Activated T-cell treated with anti-CD3 and anti-CD28 coated beads, Interleukin-2, amount 50 U/mL, for 72 hours (primary cell): ENCODE data around the gene DPH7. TPM values are rescaled to one million over a fixed set of nuclear protein-coding genes. Genes with fewer than 3 reads are reported as not detected.
"Not testable (repeated sequence)": the region's sequence is repeated elsewhere in the genome, so short reads cannot be mapped to it uniquely, and the experiment has no call there.

ENCODE experiments used
- ATAC-seq, 2 donors: fragments of 150-1000 bp; cut with Tn5 transposase; replicated peaks in 1 of 2; 2 replicates each; pipeline ENCODE4 v1.10.0; 2021; ENCODE audit warnings: moderate library complexity in 2 of 2, mild to moderate bottlenecking in 1 of 2
- DNase-seq, 2 donors: peaks; one replicate each; pipeline ENCODE4 v3.0.0; 2021 to 2022; ENCODE audit warnings: mixed read lengths in 1 of 2
- H3K27ac Mint-ChIP-seq: one replicate; pipeline ENCODE4 v1.8.0; 2022; ENCODE audit warnings: mild to moderate bottlenecking, moderate library complexity, mixed read lengths
- H3K27me3 Mint-ChIP-seq: one replicate; pipeline ENCODE4 v1.8.0; 2022; ENCODE audit warnings: low read depth, mixed read lengths
- H3K36me3 Mint-ChIP-seq, 2 donors: one replicate each; pipeline ENCODE4 v1.8.0; 2022; ENCODE audit warnings: mixed read lengths in 2 of 2, mild to moderate bottlenecking in 1 of 2; ENCODE audit not compliant: insufficient read depth in 2 of 2
- H3K4me1 Mint-ChIP-seq: one replicate; pipeline ENCODE4 v1.8.0; 2022; ENCODE audit warnings: low read depth, mixed read lengths
- H3K4me3 Mint-ChIP-seq, 2 donors: one replicate each; pipeline ENCODE4 v1.8.0; 2022; ENCODE audit warnings: mild to moderate bottlenecking in 2 of 2, mixed read lengths in 2 of 2, moderate library complexity in 2 of 2
- H3K9me3 Mint-ChIP-seq, 2 donors: one replicate each; pipeline ENCODE4 v1.8.0; 2022; ENCODE audit warnings: mixed read lengths in 2 of 2
- total RNA-seq, 2 donors: library from RNA; stranded (reverse); gene quantifications; one replicate each; pipeline ENCODE4 v1.2.3, GENCODE V29; 2022

The DPH7 gene
- total RNA-seq, 2 donors from 2014 or later = 32.8 to 41.9 TPM

DNA sequence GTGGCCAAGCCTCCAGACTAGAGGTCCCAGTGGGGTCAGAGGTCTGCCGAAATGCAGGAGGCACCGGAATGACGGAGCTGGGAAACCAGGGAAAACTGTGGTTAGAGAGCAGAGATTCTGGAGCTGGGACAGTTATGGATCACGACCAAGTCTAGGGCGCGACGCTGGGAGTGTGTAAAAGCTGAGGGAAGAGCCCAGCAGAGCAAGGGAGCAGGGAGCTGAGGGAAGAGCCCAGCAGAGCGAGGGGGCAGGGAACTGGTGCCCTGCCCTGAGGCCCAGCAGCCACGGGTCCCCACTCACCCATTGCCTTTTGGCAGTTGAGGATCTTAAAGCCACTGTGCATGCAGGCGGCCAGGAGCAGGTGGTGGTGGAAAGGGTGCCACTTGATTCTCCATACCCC lies 14.6 kb downstream of the DPH7 start:
- no peak overlapping the region for H3K4me3 Mint-ChIP-seq
- no peaks in the 10 kb centered on the region for H3K27me3 Mint-ChIP-seq
- peaks cover 5% of the 10 kb centered on the region for H3K4me1 Mint-ChIP-seq
- DNase-seq = no peak
- peak overlapping the region; percentile 82 for H3K27ac Mint-ChIP-seq
- no peaks in the 10 kb centered on the region for H3K9me3 Mint-ChIP-seq
- no peak for ATAC-seq
- H3K36me3 Mint-ChIP-seq = peaks cover 7 to 15% of the 10 kb centered on the region in 2 donors

GRCh38 chr9:137558127-137558526 lies 20.6 kb downstream of the DPH7 start:
- DNase-seq = no peak
- H3K27ac Mint-ChIP-seq = no peak overlapping the region
- H3K9me3 Mint-ChIP-seq = no peaks in the 10 kb centered on the region
- ATAC-seq = no peak
- H3K4me1 Mint-ChIP-seq = peaks cover 3% of the 10 kb centered on the region
- no peak overlapping the region for H3K4me3 Mint-ChIP-seq
- H3K36me3 Mint-ChIP-seq = peaks cover 6 to 10% of the 10 kb centered on the region in 2 donors
- H3K27me3 Mint-ChIP-seq = no peaks in the 10 kb centered on the region

- no peak for DNase-seq
- no peak overlapping the region for H3K4me3 Mint-ChIP-seq
- no peaks in the 10 kb centered on the region for H3K9me3 Mint-ChIP-seq
- peaks cover 6 to 9% of the 10 kb centered on the region in 2 donors for H3K36me3 Mint-ChIP-seq
- H3K4me1 Mint-ChIP-seq = peaks cover 13% of the 10 kb centered on the region
- no peaks in the 10 kb centered on the region for H3K27me3 Mint-ChIP-seq
- no peak for ATAC-seq
- no peak overlapping the region for H3K27ac Mint-ChIP-seq
Measured at GRCh38 chr9:137556069-137556838, 22.5 kb downstream of the DPH7 start.

DNA sequence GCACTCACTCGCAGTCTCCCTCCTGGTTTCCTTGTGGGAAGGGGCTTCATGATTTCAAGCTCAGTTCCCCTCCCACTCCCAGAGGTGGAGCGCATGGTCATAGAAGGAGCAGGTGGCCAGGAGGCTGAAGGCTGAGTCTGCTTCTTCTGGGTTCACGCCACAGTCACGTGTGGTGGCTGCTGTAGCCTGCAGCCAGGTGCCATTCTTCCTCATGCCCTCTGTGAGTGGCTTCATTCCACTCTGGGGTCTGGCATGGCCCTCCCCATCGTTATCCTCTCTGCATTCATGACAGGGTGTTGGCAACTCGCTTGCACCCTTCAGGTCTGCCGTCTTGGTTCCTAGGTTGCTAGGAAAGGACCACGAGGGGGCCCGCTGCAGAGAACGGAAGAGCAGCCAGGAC lies 23.5 kb downstream of the DPH7 start:
- H3K4me3 Mint-ChIP-seq = no peak overlapping the region
- peak overlapping the region; percentile 4 for H3K27ac Mint-ChIP-seq
- H3K4me1 Mint-ChIP-seq = peaks cover 15% of the 10 kb centered on the region

GRCh38 chr9:137554349-137554748 lies 24.4 kb downstream of the DPH7 start:
- Mint-ChIP-seq H3K4me3 (no peak overlapping the region), H3K36me3 (peaks cover 6% of the 10 kb centered on the region in 2 donors), H3K9me3 (no peaks in the 10 kb centered on the region), H3K4me1 (peaks cover 21% of the 10 kb centered on the region), H3K27ac (no peak overlapping the region), H3K27me3 (no peaks in the 10 kb centered on the region)
- ATAC-seq (no peak), DNase-seq (no peak)

More for the DNA sequence above, 23.5 kb downstream of the DPH7 start:
- peaks cover 8 to 9% of the 10 kb centered on the region in 2 donors for H3K36me3 Mint-ChIP-seq
- no peaks in the 10 kb centered on the region for H3K27me3 Mint-ChIP-seq
- H3K9me3 Mint-ChIP-seq = no peaks in the 10 kb centered on the region
- DNase-seq (no peak), ATAC-seq (no peak)

DNA sequence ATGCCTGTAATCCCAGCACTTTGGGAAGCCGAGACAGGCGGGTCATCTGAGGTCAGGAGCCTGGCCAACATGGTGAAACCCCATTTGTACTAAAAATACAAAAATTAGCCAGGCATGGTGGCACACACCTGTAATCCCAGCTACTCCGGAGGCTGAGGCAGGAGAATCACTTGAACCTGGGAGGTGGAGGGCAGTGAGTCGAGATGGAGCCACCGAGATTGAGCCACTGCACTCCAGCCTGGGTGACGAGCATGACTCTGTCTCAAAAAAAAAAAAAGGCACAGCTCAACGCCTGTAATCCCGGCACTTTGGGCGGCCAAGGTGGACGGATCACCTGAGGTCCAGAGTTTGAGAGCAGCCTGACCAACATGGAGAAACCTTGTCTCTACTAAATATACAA lies 25.1 kb downstream of the DPH7 start:
- ATAC-seq, DNase-seq, H3K9me3 Mint-ChIP-seq, H3K4me3 Mint-ChIP-seq, H3K27ac Mint-ChIP-seq, H3K36me3 Mint-ChIP-seq, H3K27me3 Mint-ChIP-seq: not testable (repeated sequence)
- peaks cover 21% of the 10 kb centered on the region for H3K4me1 Mint-ChIP-seq

DNA sequence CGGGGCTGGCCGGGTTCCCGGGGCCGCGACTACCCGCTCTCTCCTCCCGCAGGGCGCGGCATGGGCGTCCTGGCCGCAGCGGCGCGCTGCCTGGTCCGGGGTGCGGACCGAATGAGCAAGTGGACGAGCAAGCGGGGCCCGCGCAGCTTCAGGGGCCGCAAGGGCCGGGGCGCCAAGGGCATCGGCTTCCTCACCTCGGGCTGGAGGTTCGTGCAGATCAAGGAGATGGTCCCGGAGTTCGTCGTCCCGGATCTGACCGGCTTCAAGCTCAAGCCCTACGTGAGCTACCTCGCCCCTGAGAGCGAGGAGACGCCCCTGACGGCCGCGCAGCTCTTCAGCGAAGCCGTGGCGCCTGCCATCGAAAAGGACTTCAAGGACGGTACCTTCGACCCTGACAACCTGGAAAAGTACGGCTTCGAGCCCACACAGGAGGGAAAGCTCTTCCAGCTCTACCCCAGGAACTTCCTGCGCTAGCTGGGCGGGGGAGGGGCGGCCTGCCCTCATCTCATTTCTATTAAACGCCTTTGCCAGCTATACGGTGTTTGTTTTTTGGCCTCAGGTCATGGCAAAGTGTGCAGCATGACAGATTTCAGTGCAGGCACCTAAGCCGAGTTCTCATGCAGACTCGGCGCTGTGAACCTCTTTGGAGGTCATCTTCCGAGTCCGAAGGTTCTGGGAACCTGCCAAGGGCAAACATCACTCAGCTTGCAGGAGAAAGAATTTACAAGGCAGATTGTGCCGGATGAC lies 26.5 kb downstream of the DPH7 start:
- DNase-seq = peak in 1 of 2 donors; percentile 36
- Mint-ChIP-seq H3K27ac (peak overlapping the region; percentile 44), H3K27me3 (no peaks in the 10 kb centered on the region), H3K36me3 (peaks cover 6% of the 10 kb centered on the region in 2 donors), H3K9me3 (no peaks in the 10 kb centered on the region), H3K4me1 (peaks cover 21% of the 10 kb centered on the region), H3K4me3 (peak overlapping the region; percentile 87 to 90)
- peak; percentile 12 to 14 for ATAC-seq

DNA sequence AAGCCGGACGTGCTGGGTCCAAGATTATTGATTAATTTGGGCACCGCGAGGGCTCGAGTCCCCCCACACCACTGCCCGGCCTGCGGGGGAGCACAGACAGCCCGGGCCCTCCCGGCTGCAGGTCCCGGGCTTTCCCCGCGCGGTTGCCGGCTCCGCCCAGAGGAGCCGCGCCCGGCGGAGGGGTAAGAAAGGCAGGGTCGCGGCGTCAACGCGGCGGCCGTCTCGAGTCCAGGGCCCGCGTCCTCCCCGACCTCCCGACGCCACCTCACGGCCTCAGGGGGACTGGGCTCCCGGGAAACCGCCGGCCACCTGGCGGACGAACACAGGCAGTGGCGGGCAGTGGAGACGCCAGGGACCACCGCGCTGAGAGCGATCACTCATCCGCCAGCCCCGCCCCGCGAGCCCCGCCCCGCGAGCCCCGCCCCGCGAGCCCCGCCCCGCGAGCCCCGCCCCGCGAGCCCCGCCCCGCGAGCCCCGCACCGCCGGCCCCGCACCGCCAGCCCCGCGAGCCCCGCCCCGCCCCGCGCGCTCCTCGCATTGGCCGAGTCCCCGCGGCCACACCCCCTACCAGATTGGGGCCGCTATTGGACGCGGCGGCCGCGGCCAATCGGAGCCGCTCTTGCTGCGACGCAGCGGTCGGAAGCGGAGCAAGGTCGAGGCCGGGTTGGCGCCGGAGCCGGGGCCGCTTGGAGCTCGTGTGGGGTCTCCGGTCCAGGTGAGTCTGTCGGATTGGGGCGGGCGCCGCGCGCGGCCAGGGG lies 27.3 kb downstream of the DPH7 start, which contains the start of gene MRPL41:
Gene MRPL41, plus strand, starts transcription at position 616 of the 758 bp plus-strand sequence. CDS start 203 bp downstream, outside the sequence.
- Mint-ChIP-seq H3K9me3 (no peaks in the 10 kb centered on the region), H3K36me3 (peaks cover 6% of the 10 kb centered on the region in 2 donors)

GRCh38 chr9:137550958-137551263 lies 27.8 kb downstream of the DPH7 start:
- Mint-ChIP-seq H3K4me1 (peaks cover 21% of the 10 kb centered on the region), H3K4me3 (peak overlapping the region; percentile 61 to 70)
- not testable (repeated sequence) for H3K36me3 Mint-ChIP-seq, H3K9me3 Mint-ChIP-seq, DNase-seq, H3K27me3 Mint-ChIP-seq, H3K27ac Mint-ChIP-seq
- peak; percentile 0 to 2 for ATAC-seq

More for the DNA sequence above, 27.3 kb downstream of the DPH7 start, which contains the start of gene MRPL41:
- Mint-ChIP-seq H3K4me1 (peaks cover 21% of the 10 kb centered on the region), H3K27ac (peak within 1 kb of the TSS; percentile 44), H3K27me3 (no peaks in the 10 kb centered on the region), H3K4me3 (peak within 1 kb of the TSS; percentile 87 to 90)
- ATAC-seq = peak; percentile 95 to 98
- peak; percentile 90 to 93 for DNase-seq

GRCh38 chr9:137550231-137550621 lies 28.5 kb downstream of the DPH7 start, which contains the start of gene PNPLA7:
PNPLA7 (minus strand) TSS chr9:137550402; CDS start chr9:137550197, 205 bp downstream.
- no peaks in the 10 kb centered on the region for H3K27me3 Mint-ChIP-seq
- ATAC-seq = peak in 1 of 2 donors; percentile 23

DNA sequence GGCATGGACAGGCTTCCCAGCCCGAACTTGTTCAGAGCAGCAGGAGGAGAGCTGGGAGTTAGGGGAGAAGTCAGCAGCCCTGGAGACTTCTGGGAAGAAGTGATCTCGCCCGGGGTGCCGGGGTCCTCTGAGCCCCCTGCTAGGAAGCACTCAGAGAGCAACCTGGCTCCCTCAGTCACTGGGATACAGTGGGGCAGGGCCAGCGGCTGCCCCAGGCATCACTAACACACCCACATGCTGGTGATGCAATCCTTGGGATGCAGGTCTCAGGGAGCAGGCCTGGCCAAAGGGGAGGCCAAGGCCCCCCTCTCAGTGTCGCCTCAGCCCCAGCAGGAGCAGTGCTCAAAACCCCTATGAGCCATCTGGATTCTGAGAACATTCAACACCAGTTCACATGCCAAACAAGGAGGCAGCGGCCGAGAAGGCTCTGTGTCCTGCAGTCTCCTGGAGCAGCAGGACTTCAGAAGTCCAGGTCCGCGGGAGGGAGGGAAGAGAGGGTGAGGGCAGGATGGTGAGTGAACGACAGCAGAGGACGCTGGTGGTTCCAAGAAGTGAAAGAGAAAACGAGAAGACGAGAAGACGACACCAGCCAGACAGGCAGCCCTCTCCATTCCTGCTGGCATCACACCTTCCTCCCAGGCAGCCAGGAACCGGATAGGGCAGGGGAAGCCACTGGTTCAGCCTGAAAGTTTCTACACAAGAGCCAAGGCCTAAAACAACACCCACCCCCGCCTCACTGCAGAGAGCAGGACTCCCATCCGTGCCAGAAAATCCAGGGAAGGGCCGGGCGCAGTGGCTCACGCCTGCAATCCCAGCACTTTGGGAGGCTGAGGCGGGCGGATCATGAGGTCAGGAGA lies 30.8 kb downstream of the DPH7 start:
- Mint-ChIP-seq H3K36me3 (peaks cover 2% of the 10 kb centered on the region in 2 donors), H3K4me3 (no peak overlapping the region), H3K27ac (no peak overlapping the region), H3K9me3 (no peaks in the 10 kb centered on the region), H3K27me3 (no peaks in the 10 kb centered on the region), H3K4me1 (peaks cover 16% of the 10 kb centered on the region)
- ATAC-seq (no peak), DNase-seq (no peak)

More at GRCh38 chr9:137550231-137550621, 28.5 kb downstream of the DPH7 start, which contains the start of gene PNPLA7:
- DNase-seq = peak; percentile 52 to 53
- peak within 1 kb of the TSS; percentile 63 for H3K27ac Mint-ChIP-seq
- H3K4me1 Mint-ChIP-seq = peaks cover 21% of the 10 kb centered on the region
- H3K9me3 Mint-ChIP-seq = no peaks in the 10 kb centered on the region
- peaks cover 2 to 3% of the 10 kb centered on the region in 2 donors for H3K36me3 Mint-ChIP-seq
- H3K4me3 Mint-ChIP-seq = peak within 1 kb of the TSS; percentile 89 to 91

DNA sequence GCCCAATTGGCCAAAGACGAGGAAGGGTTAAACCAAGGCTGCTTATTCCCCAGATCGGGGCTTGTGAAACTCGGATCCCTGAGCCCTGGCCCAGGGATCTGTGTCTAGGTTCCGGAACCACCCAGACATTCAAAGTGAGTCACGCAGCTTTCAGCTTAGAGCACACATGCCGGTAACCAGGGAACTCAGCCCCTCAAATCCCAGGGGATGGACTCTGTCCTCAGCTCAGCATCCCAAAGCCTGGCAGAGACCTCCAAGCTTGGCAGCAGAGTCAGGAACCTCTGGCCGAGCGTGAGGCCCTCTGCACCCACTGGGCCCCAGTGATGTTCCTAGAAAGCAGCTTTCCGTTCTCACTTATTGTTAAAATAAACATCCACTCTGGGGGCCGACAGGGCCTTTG lies 33.6 kb downstream of the DPH7 start:
- no peaks in the 10 kb centered on the region for H3K9me3 Mint-ChIP-seq
- ATAC-seq (no peak), DNase-seq (no peak)
- no peak overlapping the region for H3K27ac Mint-ChIP-seq
- peaks cover 6% of the 10 kb centered on the region for H3K4me1 Mint-ChIP-seq
- no peaks in the 10 kb centered on the region for H3K27me3 Mint-ChIP-seq
- no peak overlapping the region for H3K4me3 Mint-ChIP-seq
- H3K36me3 Mint-ChIP-seq = no peaks in the 10 kb centered on the region
